Astrocyte of the spinal cord (primary cell): Measurements from ENCODE around the gene FEV.
A peak's percentile ranks its signal among the peaks of the same experiment; 100 is the strongest.

Experiments
- DNase-seq: peaks from one replicate; pipeline ENCODE4 v3.0.0; 2011; ENCODE audit warnings: low read depth, low spot score
- H3K4me3 ChIP-seq: 2 replicates; pipeline ENCODE4 v1.5.1; 2011; ENCODE audit warnings: low read depth, mild to moderate bottlenecking, low read length, moderate library complexity
- CTCF ChIP-seq: IDR thresholded peaks from 2 replicates; pipeline ENCODE4 v1.5.1; 2012; ENCODE audit warnings: low read depth, mild to moderate bottlenecking, low read length, inconsistent platforms
- in situ Hi-C: cut with HindIII; loops from 2 replicates; pipeline ENCODE4 v1.10.0; 2017; ENCODE audit warnings: low sequenced_read_pairs

FEV gene

GRCh38 chr2:219017201-219017931, 32.4 kb upstream of the FEV start:
- DNase-seq: no peak
- in situ Hi-C loops: no loop called here

GRCh38 chr2:219016721-219017120, 31.7 kb upstream of the FEV start:
- TF ChIP-seq CTCF: no peak

More at GRCh38 chr2:219017201-219017931, 32.4 kb upstream of the FEV start:
- no peak overlapping the region for H3K4me3 ChIP-seq
- no peak for TF ChIP-seq CTCF

GRCh38 chr2:219010873-219011272, 25.9 kb upstream of the FEV start:
- in situ Hi-C loops: no loop called here
- TF ChIP-seq CTCF: no peak
- DNase-seq: no peak
- no peak overlapping the region for H3K4me3 ChIP-seq

More at GRCh38 chr2:219016721-219017120, 31.7 kb upstream of the FEV start:
- in situ Hi-C loops: no loop called here
- DNase-seq: no peak
- no peak overlapping the region for H3K4me3 ChIP-seq

GRCh38 chr2:219010162-219010756, 25.3 kb upstream of the FEV start:
- in situ Hi-C loops: no loop called here
- TF ChIP-seq CTCF: peak; percentile 40
- no peak overlapping the region for H3K4me3 ChIP-seq
- DNase-seq: no peak

GRCh38 chr2:219009294-219009693, 24.3 kb upstream of the FEV start:
- in situ Hi-C loops: no loop called here
- no peak for TF ChIP-seq CTCF
- no peak for DNase-seq
- no peak overlapping the region for H3K4me3 ChIP-seq

GRCh38 chr2:219003979-219004378, 19.0 kb upstream of the FEV start:
- in situ Hi-C loops: no loop called here

More at GRCh38 chr2:219003979-219004378, 19.0 kb upstream of the FEV start:
- no peak overlapping the region for H3K4me3 ChIP-seq
- TF ChIP-seq CTCF: no peak
- no peak for DNase-seq
